ENCODE results near the gene GEMIN7. TPM values are rescaled to one million over a fixed set of nuclear protein-coding genes. Genes with fewer than 3 reads are reported as not detected.

Gene GEMIN7
- total RNA-seq, 1 experiment from 2014 or later = 34.0 TPM

- Histone ChIP-seq H3K4me3 (ENCODE audit: low read depth, low read length, poor library complexity, severe bottlenecking) (no peak overlapping the region), H3K27me3 (replicated peaks; ENCODE audit: insufficient read depth, low read depth, low read length, poor library complexity) (no peaks in the 10 kb centered on the region), H3K36me3 (ENCODE audit: insufficient read depth, low read length, poor library complexity, severe bottlenecking) (peaks cover 5% of the 10 kb centered on the region), H3K27ac (ENCODE audit: low read depth, low read length, poor library complexity, severe bottlenecking) (no peak overlapping the region), H3K4me1 (ENCODE audit: insufficient read depth, low read length, poor library complexity, severe bottlenecking) (no peaks in the 10 kb centered on the region), H3K9me3 (ENCODE audit: low read depth, low read length, poor library complexity, severe bottlenecking) (no peaks in the 10 kb centered on the region)
- intact Hi-C loops (cut with micrococcal nuclease; ENCODE audit: unreplicated experiment) = no loop called here
- CTCF ChIA-PET = no interaction called here
- DNase-seq (ENCODE audit: low spot score) = no peak
- TF ChIP-seq EZH2 (IDR thresholded peaks at IDR 0.05; ENCODE audit: borderline replicate concordance, low read depth, low read length, poor library complexity, severe bottlenecking) (no peak), CTCF (conservative IDR thresholded peaks at IDR 0.05; ENCODE audit: low read depth, low read length) (no peak)
- POLR2A ChIA-PET (ENCODE audit: low non-redundant PET) = no interaction called here
- no TSS peak for BruUV-seq (replicated peaks)
These were observed 60.5 kb downstream of the GEMIN7 start for GRCh38 chr19:45139286-45140143.

- POLR2A ChIA-PET (ENCODE audit: low non-redundant PET) = no interaction called here
- TF ChIP-seq EZH2 (IDR thresholded peaks at IDR 0.05; ENCODE audit: borderline replicate concordance, low read depth, low read length, poor library complexity, severe bottlenecking) (no peak), CTCF (conservative IDR thresholded peaks at IDR 0.05; ENCODE audit: low read depth, low read length) (no peak)
- H3K9me3 ChIP-seq (ENCODE audit: low read depth, low read length, poor library complexity, severe bottlenecking) = no peaks in the 10 kb centered on the region
- peaks cover 10% of the 10 kb centered on the region for H3K36me3 ChIP-seq (ENCODE audit: insufficient read depth, low read length, poor library complexity, severe bottlenecking)
- H3K4me1 ChIP-seq (ENCODE audit: insufficient read depth, low read length, poor library complexity, severe bottlenecking) = no peaks in the 10 kb centered on the region
- BruUV-seq (replicated peaks) = no TSS peak
- intact Hi-C loops (cut with micrococcal nuclease; ENCODE audit: unreplicated experiment) = no loop called here
- no peak overlapping the region for H3K27ac ChIP-seq (ENCODE audit: low read depth, low read length, poor library complexity, severe bottlenecking)
- CTCF ChIA-PET = no interaction called here
- no peak overlapping the region for H3K4me3 ChIP-seq (ENCODE audit: low read depth, low read length, poor library complexity, severe bottlenecking)
- H3K27me3 ChIP-seq (replicated peaks; ENCODE audit: insufficient read depth, low read depth, low read length, poor library complexity) = no peaks in the 10 kb centered on the region
- no peak for DNase-seq (ENCODE audit: low spot score)
These were observed 61.1 kb downstream of the GEMIN7 start for GRCh38 chr19:45140144-45140503.

DNA sequence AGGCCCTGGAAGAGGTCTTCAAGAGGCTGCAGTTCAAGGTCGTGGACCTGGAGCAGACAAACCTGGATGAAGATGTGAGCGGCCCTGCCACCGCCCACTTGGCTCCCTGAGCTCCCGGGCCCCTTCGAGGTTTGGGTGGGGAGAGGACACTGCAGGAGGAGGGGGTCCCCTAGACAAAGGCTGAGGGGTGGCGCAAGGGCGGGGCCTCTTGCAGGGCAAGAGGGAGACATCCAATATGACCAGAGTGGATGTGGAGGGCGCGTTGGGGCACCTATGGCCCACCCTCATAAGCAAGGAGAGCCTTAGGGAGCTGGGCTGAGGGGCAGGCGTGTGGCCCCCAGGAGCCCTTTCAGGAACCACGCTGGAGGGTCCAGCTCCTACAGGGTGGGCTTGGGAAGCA, 61.5 kb downstream of the GEMIN7 start:
- Histone ChIP-seq H3K36me3 (ENCODE audit: insufficient read depth, low read length, poor library complexity, severe bottlenecking) (peaks cover 13% of the 10 kb centered on the region), H3K9me3 (ENCODE audit: low read depth, low read length, poor library complexity, severe bottlenecking) (no peaks in the 10 kb centered on the region), H3K4me3 (ENCODE audit: low read depth, low read length, poor library complexity, severe bottlenecking) (no peak overlapping the region), H3K27ac (ENCODE audit: low read depth, low read length, poor library complexity, severe bottlenecking) (no peak overlapping the region), H3K4me1 (ENCODE audit: insufficient read depth, low read length, poor library complexity, severe bottlenecking) (no peaks in the 10 kb centered on the region), H3K27me3 (replicated peaks; ENCODE audit: insufficient read depth, low read depth, low read length, poor library complexity) (no peaks in the 10 kb centered on the region)
- no peak for DNase-seq (ENCODE audit: low spot score)
- intact Hi-C loops (cut with micrococcal nuclease; ENCODE audit: unreplicated experiment) = no loop called here
- TF ChIP-seq CTCF (conservative IDR thresholded peaks at IDR 0.05; ENCODE audit: low read depth, low read length) (no peak), EZH2 (IDR thresholded peaks at IDR 0.05; ENCODE audit: borderline replicate concordance, low read depth, low read length, poor library complexity, severe bottlenecking) (no peak)
- BruUV-seq (replicated peaks) = no TSS peak
- CTCF ChIA-PET = no interaction called here
- POLR2A ChIA-PET (ENCODE audit: low non-redundant PET) = no interaction called here

Other genes starting within 250 kb of the GEMIN7 start
- 76.7 and 83.6 TPM in 2 replicates for gene NECTIN2, start 233.0 kb upstream of the GEMIN7 start, total RNA-seq (2021)
- 205 and 234 TPM in 2 replicates for gene TOMM40, start 188.0 kb upstream of the GEMIN7 start, total RNA-seq (2021)
- gene APOE, start 173.5 kb upstream of the GEMIN7 start, total RNA-seq (2021) = 9.4 and 10.4 TPM in 2 replicates
- gene APOC1, start 164.7 kb upstream of the GEMIN7 start, total RNA-seq (2021) = 2.3 and 5.5 TPM in 2 replicates
- gene APOC4, start 137.0 kb upstream of the GEMIN7 start, total RNA-seq (2021) = not detected in 2 replicates
- not detected in 2 replicates for gene APOC2, start 133.2 kb upstream of the GEMIN7 start, total RNA-seq (2021)
- 135 and 138 TPM in 2 replicates for gene CLPTM1, start 123.9 kb upstream of the GEMIN7 start, total RNA-seq (2021)
- 11.9 and 13.1 TPM in 2 replicates for gene RELB, start 77.8 kb upstream of the GEMIN7 start, total RNA-seq (2021)
- gene CLASRP, start 40.2 kb upstream of the GEMIN7 start, total RNA-seq (2021) = 104 and 109 TPM in 2 replicates
- 2.9 and 3.0 TPM in 2 replicates for gene ZNF296, start 2.8 kb upstream of the GEMIN7 start, total RNA-seq (2021)
- gene PPP1R37, start 13.9 kb downstream of the GEMIN7 start, total RNA-seq (2021) = 33.6 and 34.0 TPM in 2 replicates
- 0.30 and 0.37 TPM in 2 replicates for gene NKPD1, start 81.7 kb downstream of the GEMIN7 start, total RNA-seq (2021)
- gene TRAPPC6A, start 99.0 kb downstream of the GEMIN7 start, total RNA-seq (2021) = 5.8 and 8.8 TPM in 2 replicates
- 8.7 and 9.1 TPM in 2 replicates for gene BLOC1S3, start 99.5 kb downstream of the GEMIN7 start, total RNA-seq (2021)
- gene EXOC3L2, start 166.1 kb downstream of the GEMIN7 start, total RNA-seq (2021) = not detected in 2 replicates
- 44.0 and 46.4 TPM in 2 replicates for gene MARK4, start 172.0 kb downstream of the GEMIN7 start, total RNA-seq (2021)
- gene CKM, start 243.6 kb downstream of the GEMIN7 start, total RNA-seq (2021) = not detected in 2 replicates

Data from A673 (cell line).